ENCODE data around the gene SIPA1L3.

- no peak for TF ChIP-seq CTCF (IDR thresholded peaks at IDR 0.05; ENCODE audit: insufficient read depth, low read depth, low read length)
- no peak for TF ChIP-seq EZH2 (IDR thresholded peaks at IDR 0.05; ENCODE audit: insufficient read depth, low read length)
Measured at GRCh38 chr19:37969695-37970094, 62.7 kb downstream of the SIPA1L3 start.
